22Rv1 (cell line): ENCODE results near the gene CKAP2.
"Not testable (repeated sequence)": the region's sequence is repeated elsewhere in the genome, so short reads cannot be mapped to it uniquely, and the experiment has no call there.

ENCODE experiments used
- H3K27ac ChIP-seq: fragments of 450-650 bp; 2 replicates; pipeline ENCODE4 v1.5.1; 2017
- ZFX ChIP-seq: fragments of 450-650 bp; IDR thresholded peaks from 2 replicates; pipeline ENCODE4 v1.6.1; 2017; ENCODE audit warnings: antibody characterized with exemption, borderline replicate concordance
- TF ChIP-seq, protein P1 (sequence below): fragments of 450-650 bp; IDR thresholded peaks from 2 replicates; pipeline ENCODE4 v1.5.1; 2017; ENCODE audit warnings: mild to moderate bottlenecking

Gene CKAP2

DNA sequence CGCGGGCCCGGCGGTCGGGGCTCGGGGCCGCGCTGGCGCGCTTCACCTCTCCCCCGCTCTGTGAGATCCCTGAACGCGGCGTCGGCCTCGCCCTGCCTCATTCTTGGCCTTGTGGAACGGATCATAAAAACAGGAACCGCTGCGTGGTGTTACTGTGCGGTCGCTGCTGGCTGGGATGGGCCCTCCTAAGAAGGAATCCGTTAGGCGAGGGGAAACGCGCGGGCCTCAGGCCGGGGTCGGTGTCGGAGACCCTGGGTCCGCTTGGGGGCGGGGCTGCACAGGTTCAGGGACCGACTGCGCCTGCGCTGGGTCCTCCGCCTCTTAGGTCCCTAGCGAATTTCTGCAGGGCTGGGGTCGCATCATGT is 381 bp downstream of the CKAP2 start:
- no peak for TF ChIP-seq ZFX
- TF ChIP-seq, protein P1, sequence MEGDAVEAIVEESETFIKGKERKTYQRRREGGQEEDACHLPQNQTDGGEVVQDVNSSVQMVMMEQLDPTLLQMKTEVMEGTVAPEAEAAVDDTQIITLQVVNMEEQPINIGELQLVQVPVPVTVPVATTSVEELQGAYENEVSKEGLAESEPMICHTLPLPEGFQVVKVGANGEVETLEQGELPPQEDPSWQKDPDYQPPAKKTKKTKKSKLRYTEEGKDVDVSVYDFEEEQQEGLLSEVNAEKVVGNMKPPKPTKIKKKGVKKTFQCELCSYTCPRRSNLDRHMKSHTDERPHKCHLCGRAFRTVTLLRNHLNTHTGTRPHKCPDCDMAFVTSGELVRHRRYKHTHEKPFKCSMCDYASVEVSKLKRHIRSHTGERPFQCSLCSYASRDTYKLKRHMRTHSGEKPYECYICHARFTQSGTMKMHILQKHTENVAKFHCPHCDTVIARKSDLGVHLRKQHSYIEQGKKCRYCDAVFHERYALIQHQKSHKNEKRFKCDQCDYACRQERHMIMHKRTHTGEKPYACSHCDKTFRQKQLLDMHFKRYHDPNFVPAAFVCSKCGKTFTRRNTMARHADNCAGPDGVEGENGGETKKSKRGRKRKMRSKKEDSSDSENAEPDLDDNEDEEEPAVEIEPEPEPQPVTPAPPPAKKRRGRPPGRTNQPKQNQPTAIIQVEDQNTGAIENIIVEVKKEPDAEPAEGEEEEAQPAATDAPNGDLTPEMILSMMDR, result no peak
- H3K27ac ChIP-seq, result peak overlapping the region; percentile 89

DNA sequence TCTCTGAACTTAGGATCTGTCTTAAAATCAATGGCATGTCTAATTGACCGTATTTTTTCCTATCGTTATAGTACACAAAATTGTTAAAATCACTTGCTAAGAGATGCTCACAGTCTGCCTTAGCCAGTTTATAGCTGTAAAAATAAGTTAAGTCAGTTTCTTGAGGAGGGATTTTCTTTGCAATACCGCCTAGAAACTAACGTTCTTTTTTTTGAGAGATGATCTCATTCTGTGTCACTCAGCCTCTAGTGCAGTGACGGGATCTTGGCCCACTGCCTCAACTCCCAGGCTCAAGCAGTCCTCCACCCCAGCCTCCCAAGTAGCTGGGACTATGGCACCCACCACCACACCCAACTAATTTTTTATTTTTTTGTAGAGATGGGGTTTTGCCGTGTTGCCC is 4.4 kb downstream of the CKAP2 start:
- TF ChIP-seq, protein P1, result no peak
- no peak for TF ChIP-seq ZFX
- H3K27ac ChIP-seq, result no peak overlapping the region

DNA sequence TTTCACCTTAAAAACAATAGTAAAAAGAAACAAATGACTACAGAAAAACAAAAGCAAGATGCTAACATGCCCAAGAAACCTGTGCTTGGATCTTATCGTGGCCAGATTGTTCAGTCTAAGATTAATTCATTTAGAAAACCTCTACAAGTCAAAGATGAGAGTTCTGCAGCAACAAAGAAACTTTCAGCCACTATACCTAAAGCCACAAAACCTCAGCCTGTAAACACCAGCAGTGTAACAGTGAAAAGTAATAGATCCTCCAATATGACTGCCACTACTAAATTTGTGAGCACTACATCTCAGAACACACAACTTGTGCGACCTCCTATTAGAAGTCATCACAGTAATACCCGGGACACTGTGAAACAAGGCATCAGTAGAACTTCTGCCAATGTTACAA is 6.0 kb downstream of the CKAP2 start:
- TF ChIP-seq, protein P1, result no peak
- no peak for TF ChIP-seq ZFX
- H3K27ac ChIP-seq, result no peak overlapping the region

DNA sequence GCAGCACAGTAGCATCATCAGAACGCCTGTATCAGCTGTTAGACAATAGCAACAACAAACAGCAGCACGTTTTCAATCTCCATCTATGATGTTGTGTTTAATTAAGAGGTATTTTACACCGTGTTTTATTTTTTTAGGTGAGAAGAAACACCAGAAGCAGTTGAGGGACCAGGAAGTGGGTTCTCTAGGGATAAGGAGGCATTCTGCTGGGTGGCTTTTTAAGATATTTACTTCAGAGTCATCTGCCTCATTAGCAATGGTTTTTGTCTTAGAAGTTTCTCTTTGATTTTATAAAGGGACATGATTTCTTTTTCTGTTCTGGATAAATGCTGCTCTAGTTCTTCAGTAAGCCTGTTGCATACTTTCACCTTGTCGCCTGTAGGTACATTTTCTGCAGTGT is 8.2 kb downstream of the CKAP2 start:
- no peak for TF ChIP-seq ZFX
- TF ChIP-seq, protein P1, result no peak
- H3K27ac ChIP-seq, result no peak overlapping the region

DNA sequence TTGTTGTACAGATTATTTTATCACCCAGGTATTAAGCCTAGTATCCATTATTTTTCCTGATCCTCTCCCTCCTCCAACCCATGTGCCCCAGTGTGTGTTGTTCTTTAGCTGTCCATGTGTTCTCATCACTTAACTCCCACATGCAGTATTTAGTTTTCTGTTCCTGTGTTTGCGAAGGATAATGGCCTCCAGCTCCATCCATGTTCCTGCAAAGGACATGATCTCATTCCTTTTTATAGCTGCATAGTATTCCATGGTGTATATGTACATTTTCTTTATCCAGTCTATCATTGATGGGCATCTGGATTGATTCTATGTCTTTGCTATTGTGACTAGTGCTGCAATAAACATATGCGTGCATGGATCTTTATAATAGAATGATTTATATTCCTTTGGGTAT is 13.2 kb downstream of the CKAP2 start:
- not testable (repeated sequence) for H3K27ac ChIP-seq

DNA sequence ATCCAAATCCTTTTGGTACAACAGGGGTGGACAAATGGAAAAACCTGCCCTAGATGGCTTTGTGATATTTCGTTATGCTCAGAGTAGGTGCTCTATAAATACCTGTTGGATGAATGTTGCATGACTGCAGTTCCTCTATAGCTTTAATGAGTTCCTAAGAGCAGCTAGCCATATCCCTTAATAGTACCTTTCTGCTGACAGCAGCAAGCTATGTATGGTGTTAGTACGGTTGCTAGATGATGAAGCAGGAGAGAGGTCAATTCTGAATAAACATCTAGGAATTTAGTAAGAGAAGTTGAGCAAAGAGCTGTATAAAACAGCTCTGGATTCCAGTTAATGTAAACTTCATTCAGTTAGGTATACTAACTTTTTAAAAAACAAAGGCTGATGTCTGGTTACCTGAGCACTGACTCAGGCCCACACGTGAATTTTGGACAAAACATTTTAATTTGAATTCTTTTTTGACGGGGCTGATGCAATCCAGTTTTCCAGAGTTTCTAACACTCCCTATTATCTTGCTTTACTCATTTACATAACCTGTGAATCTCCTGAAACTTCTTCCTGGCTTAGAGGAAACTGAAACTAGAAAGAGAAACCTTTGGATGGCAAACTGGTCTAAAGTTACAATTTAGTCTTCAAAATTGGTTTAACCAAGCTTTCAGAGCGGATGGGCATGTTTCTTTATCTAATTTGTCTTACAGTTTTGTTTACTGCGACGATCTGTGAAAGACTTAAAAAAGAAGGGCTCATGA is 25.6 kb downstream of the CKAP2 start:
- not testable (repeated sequence) for H3K27ac ChIP-seq

DNA sequence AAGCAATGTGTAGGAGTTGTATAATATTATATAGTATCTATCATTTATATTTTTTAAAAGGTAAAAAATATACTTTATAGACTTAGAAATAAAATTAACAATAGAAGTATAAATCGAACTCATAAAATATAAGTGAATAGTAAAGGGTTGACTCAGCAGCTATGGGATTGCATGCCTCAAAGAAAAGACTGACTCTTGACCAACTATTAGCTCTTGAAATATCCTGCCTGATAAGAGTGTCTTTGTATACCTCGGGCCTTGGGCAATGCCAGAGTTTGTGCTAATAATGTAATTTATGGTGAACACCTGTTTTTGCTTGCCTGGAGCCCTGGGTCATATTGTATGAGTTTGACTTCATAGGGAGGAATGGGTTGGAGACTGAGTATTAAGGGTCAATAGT is 31.8 kb downstream of the CKAP2 start:
- not testable (repeated sequence) for H3K27ac ChIP-seq

DNA sequence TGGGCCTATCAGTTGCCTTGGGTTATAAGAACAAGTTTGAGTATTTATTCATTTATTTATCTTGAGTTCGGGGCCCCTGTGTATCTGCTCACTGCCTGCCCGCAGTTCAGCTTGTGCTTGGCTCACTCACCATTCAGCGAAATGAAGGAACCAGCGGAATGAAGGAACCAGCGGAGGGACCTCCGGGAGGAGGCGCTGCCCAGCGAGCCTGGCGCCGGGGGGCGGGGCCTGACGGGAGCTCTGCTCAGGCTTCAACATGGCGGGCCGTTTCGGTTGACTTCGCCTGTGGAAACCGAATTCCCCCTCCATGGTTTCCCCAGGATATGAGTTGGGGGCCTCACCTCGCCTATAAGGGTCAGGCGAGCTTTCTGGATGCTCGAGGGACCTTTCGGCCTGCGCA is 33.5 kb downstream of the CKAP2 start:
- H3K27ac ChIP-seq, result not testable (repeated sequence)

DNA sequence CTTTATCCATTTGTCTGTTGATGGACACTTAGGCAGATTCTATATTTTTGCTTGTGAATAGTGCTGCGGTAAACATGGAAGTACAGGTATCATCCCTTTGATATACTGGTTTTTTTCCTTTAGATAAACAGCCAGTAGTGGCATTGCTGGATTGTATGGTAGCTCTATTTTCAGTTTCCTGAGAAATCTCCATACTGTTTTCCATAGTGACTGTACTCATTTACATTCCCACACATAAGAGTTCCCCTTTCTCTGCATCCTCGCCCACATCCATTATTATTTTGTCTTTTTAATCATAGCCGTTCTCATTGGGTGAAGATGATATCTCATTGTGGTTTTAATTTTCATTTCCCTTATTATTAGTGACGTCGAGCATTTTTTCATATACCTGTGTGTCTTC is 35.7 kb downstream of the CKAP2 start:
- not testable (repeated sequence) for H3K27ac ChIP-seq

DNA sequence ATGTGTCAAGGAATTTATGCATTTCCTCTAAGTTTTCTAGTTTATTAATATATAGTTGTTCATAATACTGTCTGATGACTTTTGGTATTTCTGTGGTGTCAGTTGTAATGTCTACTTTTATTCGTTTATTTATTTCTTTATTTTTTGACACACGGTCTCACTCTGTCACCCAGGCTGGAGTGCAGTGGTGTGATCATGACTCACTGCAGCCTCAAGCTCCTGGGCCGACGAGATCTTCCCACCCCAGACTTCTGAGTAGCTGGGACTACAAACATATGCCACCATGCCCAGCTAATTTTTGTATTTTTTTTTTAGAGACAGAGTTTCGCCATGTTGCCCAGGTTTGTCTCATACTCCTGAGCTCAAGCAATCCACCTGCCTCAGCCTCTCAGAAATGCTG is 39.0 kb downstream of the CKAP2 start:
- not testable (repeated sequence) for H3K27ac ChIP-seq

DNA sequence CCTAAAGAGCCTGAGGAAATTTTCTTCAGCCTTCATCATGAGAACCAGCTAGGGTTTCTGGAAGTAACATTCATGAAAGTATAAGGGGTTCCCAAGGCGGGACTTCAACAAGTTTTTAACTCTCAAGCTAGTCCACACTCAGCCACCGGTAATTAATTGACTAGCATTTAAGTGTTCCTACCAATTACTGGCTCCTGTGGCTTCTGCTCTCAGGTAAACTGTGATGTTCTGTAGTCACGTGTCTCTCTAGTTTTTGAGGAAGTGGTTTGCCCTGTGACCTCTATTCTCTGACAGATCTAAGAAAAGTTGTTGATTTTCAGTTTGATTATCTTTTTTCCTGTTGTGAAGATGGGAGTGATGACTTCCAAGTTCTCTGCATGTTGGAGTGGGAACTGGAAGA is 42.7 kb downstream of the CKAP2 start:
- H3K27ac ChIP-seq, result not testable (repeated sequence)

DNA sequence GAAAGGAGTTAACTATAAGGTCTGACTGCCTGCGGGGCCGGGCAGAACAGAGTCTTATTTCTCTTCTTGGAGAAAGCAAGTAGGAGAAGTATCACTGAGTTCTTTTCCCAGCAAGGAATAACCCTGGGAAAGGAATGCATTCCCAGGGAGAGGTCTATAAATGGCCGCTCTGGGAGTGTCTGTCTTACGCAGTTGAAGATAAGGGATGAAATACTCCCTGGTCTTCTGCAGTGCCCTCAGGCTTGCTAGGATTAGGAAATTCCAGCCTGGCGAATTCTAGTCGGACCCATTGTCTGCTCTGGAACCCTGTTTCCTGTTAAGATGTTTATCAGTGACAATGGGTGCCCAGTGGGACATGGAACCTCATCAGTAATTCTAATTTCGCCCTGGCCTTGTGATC is 47.0 kb downstream of the CKAP2 start:
- not testable (repeated sequence) for H3K27ac ChIP-seq

DNA sequence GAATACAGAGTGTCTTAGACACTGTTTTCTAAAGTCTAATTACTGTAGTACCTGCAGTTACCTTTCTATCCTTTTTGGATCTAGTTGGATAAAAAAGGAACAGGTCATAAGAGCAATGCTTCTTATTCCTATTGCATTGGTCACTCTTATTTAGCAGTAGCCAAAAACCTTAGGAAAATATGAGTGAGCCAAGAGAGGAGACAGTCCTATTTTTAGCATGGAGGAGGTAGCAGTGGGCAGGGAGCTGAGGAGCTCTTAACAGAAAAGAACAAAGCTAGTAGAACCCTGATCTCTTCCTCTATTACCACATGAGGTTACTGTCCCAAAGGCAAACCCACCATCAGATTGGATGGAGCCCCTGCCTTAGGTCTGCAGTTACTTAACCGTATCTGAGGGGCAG is 50.6 kb downstream of the CKAP2 start:
- not testable (repeated sequence) for H3K27ac ChIP-seq

DNA sequence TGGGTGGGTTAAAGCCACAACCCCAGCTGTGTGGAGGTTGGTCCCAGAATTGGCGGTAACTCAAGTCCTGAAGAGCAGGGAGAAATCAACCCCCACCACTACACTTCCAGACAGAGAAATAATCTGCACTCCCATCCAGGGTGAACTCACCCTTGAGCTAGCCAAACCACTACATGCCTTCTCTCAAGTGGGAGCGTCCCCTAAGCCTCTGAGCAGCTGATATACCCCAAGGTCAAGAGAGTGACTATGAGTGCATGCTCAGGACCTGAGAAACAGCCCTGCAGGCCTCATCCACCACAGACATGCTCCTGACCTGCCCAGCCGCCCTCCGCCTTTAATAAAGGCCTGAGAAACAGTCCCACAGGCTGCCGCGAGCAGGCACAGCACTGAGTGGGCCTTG is 54.3 kb downstream of the CKAP2 start:
- H3K27ac ChIP-seq, result not testable (repeated sequence)

DNA sequence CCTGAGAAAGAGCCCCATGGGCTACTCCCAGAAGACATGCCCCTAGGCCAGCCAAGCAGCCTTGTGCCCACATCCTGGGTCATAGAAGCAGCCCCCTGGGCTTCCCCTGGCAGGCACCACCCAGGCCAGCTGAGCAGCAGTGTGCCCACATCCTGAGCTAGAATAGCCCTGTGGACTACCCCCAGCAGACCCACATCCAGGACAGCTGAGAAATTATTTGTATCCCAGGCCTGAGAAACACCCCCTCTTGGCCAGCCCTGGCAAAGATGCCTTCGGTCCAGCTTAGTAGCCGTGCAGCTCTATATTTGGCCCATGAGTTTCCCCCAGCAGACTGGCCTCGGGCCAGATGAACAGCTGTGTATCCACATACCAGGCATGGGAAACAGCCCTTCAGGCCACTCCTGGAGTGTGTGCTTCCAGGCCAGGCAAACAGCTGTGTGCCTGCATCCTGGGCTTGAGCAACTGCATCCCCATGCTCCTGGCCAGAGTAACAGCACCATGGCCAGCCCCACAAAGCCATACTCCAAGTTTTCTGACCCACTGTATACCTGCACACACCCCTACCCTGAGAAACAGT is 55.0 kb downstream of the CKAP2 start:
- not testable (repeated sequence) for H3K27ac ChIP-seq

DNA sequence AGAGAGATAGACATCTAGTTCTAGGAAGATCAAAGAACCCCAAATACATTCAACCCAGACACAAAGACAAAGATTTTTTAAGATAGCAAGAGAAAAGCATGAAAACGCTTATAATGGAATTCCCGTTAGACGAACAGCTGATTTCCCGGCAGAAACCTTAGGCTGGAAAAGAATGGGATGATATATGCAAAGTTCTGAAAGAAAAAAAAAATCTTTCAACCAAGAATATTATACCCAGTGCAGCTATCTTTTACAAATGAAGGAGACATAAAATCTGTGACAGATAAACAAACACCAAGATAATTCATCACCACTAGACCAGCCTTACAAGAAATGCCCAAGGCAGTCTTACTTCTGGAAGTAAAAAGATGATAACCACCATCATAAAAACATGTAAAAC is 56.3 kb downstream of the CKAP2 start:
- H3K27ac ChIP-seq, result not testable (repeated sequence)

DNA sequence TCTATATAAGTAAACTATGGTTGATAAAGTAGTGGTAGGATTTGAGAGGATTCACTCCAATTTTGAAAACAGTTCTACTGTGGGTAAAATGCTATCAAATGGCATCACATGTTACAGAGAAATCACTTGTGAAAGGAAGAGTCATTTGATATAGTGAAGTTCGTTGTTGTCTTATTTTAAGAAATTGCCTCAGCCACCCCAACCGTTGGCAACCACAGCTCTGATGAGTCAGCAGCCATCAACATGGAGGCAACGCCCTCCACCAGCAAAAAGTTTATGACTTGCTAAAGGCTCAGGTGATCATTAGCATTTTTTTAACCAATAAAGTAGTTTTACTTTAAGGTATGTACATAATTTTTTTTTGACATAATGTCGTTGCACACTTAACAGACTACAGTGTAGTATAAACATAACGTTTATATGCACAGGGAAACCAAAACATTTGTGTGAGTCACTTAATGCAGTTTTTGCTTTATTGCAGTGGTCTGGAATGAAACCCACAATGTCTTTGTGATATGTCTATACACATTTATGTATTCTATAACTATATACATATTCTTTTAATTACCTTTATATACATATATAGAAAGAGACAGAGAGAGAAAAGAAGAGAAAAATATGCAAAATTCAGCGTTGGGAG is 58.8 kb downstream of the CKAP2 start:
- H3K27ac ChIP-seq, result not testable (repeated sequence)
